Rectal smooth muscle tissue (tissue), 1 donor: Measurements from ENCODE around the gene EARS2.
"Not testable (repeated sequence)": the region's sequence is repeated elsewhere in the genome, so short reads cannot be mapped to it uniquely, and the experiment has no call there.

Experiments
- H3K27ac ChIP-seq: one replicate; pipeline ENCODE4 v1.7.0; 2013; ENCODE audit warnings: low read depth, low read length, inconsistent platforms
- H3K27me3 ChIP-seq: one replicate; pipeline ENCODE4 v1.7.0; 2013; ENCODE audit warnings: low read length; ENCODE audit not compliant: control insufficient read depth, insufficient read depth
- H3K36me3 ChIP-seq: one replicate; pipeline ENCODE4 v1.7.0; 2013; ENCODE audit warnings: low read length; ENCODE audit not compliant: control insufficient read depth, insufficient read depth
- H3K4me1 ChIP-seq: one replicate; pipeline ENCODE4 v1.7.0; 2013; ENCODE audit warnings: low read length; ENCODE audit not compliant: control insufficient read depth, insufficient read depth
- H3K4me3 ChIP-seq: one replicate; pipeline ENCODE4 v1.7.0; 2013; ENCODE audit warnings: low read length
- H3K9ac ChIP-seq: one replicate; pipeline ENCODE4 v1.7.0; 2013; ENCODE audit warnings: low read length

Gene EARS2

GRCh38 chr16:23519282-23519681, 37.9 kb downstream of the EARS2 start:
- no peak overlapping the region for H3K4me3 ChIP-seq
- no peak overlapping the region for H3K27ac ChIP-seq
- no peaks in the 10 kb centered on the region for H3K4me1 ChIP-seq
- no peaks in the 10 kb centered on the region for H3K27me3 ChIP-seq
- H3K9ac ChIP-seq: no peak overlapping the region
- H3K36me3 ChIP-seq: peaks cover 11% of the 10 kb centered on the region

DNA sequence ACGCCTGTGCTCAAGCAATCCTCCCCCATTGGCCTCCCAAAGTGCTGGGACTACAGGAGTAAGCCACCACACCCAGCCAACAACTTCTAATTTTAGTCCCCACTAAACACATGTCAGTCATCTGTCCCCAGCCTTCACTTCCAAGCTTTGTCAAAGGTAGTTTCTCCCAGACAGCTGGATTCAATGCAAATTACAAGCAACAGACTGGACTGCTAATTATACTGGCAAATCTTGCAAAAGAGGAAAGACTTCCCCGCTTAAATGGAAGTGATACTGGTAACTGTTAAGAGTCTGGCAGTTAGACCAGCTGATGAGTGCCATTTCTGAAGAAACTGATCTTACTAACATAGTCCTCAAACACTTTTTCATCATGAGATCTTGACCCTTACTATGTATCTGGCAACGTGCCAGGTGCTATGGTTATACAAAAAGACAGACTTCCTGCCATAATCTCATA, 38.7 kb downstream of the EARS2 start:
- H3K36me3 ChIP-seq: peaks cover 9% of the 10 kb centered on the region
- no peak overlapping the region for H3K9ac ChIP-seq
- H3K4me3 ChIP-seq: no peak overlapping the region
- no peak overlapping the region for H3K27ac ChIP-seq
- H3K4me1 ChIP-seq: no peaks in the 10 kb centered on the region
- H3K27me3 ChIP-seq: no peaks in the 10 kb centered on the region

GRCh38 chr16:23516366-23517137, 40.6 kb downstream of the EARS2 start:
- Histone ChIP-seq H3K4me1 (no peaks in the 10 kb centered on the region), H3K4me3 (no peak overlapping the region), H3K9ac (no peak overlapping the region), H3K36me3 (no peaks in the 10 kb centered on the region), H3K27ac (no peak overlapping the region), H3K27me3 (no peaks in the 10 kb centered on the region)

DNA sequence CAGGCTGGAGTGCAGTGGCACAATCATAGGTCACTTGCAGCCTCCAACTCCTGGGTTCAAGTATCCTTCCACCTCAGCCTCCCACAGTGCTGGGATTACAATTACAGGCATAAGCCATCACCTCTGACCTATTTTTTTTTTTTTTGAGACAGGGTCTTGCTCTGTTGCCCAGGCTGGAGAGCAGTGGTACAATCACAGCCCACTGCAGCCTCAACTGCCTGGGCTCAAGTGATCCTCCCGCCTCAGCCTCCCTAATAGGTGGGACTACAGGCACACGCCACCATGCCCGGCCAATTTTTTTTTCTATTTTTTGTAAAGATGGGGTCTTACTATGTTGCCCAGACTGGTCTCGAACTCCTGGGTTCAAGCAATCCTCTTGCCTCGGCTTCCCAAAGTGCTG, 41.3 kb downstream of the EARS2 start:
- no peak overlapping the region for H3K4me3 ChIP-seq
- H3K27ac ChIP-seq: no peak overlapping the region
- H3K9ac ChIP-seq: no peak overlapping the region
- no peaks in the 10 kb centered on the region for H3K4me1 ChIP-seq
- no peaks in the 10 kb centered on the region for H3K36me3 ChIP-seq
- H3K27me3 ChIP-seq: no peaks in the 10 kb centered on the region

DNA sequence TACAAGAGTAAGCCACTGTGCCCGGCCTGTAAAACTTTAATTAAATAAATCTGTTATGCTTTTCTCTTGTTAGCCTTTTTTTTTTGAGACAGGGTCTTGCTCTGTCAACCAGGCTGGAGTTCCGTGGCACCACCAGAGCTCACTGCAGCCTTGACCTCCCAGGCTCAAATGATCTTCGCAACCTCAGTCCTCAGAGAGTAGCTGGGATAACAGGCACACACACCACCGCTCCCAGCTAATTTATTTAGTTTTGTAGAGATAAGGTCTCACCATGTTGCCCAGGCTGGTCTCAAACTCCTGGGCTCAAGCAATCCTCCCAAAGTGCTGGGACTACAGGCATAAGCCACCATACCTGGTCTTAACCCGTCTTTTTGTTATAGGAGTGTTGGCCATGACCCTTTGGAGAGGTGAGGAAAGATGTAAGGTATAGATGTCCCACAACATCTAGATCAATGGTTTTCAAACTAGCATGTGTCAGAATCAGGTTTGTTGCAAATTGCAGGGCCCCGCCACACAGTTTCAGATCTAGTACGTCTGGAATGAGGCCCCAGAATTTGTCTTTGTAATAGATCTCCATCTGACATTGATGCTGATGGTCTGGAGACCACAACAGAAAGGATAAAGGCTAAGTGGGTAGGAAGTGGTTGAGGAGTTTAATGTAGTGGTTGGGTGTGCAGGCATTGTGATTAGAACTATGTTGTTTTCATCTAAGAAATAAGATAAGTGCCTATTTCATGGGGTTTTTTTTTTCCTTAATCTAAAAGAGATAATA, 42.6 kb downstream of the EARS2 start:
- H3K27me3 ChIP-seq: no peaks in the 10 kb centered on the region

DNA sequence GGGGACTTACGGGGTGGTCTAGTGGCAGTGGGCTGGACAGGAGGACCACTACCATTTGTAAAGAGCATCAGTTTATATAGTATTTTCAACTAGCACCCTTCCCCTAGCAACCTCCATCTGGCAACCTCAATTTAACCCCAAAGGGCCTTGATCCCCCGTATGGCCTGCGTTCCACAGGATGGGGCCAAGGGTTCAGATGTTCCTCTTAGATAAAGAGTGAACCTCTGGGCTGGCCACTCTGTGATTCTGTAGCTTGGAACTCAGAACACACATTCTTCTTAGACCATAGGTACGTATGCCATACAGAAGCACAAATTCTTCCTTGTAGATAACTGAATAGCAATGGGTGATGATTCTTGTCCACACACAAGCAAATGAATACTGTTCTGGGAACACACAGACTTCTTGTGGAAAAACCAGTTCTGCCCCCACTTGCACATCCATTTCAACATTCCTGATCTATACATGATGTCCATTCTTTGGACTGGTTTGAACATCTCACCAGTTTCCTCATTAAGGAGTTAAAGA, 44.9 kb downstream of the EARS2 start:
- no peaks in the 10 kb centered on the region for H3K36me3 ChIP-seq
- no peak overlapping the region for H3K9ac ChIP-seq
- no peaks in the 10 kb centered on the region for H3K27me3 ChIP-seq
- H3K4me1 ChIP-seq: no peaks in the 10 kb centered on the region
- no peak overlapping the region for H3K4me3 ChIP-seq
- H3K27ac ChIP-seq: no peak overlapping the region

More for the DNA sequence above, 42.6 kb downstream of the EARS2 start:
- no peak overlapping the region for H3K27ac ChIP-seq
- H3K4me3 ChIP-seq: no peak overlapping the region
- no peaks in the 10 kb centered on the region for H3K36me3 ChIP-seq
- no peaks in the 10 kb centered on the region for H3K4me1 ChIP-seq
- H3K9ac ChIP-seq: no peak overlapping the region

DNA sequence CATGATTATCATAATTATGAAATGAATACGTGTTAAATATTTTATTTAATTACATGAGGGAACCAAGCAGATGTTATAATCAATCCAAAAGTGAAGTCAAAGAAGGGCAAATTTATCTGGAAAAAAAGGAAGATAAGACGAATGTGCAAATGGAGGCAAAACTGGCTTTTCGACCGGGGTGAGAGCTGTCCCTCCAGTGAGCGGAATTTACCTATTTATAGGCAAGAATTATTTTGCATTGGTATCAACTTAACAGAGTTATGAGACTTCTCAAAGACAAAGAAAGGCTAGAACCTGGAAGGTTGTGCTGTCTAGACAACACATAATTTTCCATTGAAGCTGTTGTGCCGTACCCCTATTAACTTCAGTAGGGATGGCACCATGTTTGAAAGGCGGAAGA, 45.4 kb downstream of the EARS2 start:
- H3K27me3 ChIP-seq: no peaks in the 10 kb centered on the region
- H3K27ac ChIP-seq: no peak overlapping the region
- no peaks in the 10 kb centered on the region for H3K4me1 ChIP-seq
- no peaks in the 10 kb centered on the region for H3K36me3 ChIP-seq
- H3K9ac ChIP-seq: no peak overlapping the region
- H3K4me3 ChIP-seq: no peak overlapping the region

DNA sequence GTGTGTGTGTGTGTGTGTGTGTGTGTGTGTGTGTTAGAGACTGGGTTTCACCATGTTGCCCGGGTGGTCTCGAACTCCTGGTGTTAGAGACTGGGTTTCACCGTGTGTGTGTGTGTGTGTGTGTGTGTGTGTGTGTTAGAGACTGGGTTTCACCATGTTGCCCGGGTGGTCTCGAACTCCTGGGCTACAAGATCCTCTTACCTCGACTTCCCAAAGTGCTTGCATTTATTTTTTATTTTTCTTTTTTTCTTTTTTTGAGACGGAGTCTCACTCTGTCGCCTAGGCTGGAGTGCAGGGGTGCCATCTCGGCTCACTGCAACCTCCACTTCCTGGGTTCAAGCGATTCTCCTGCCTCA, 46.3 kb downstream of the EARS2 start:
- H3K36me3 ChIP-seq, H3K27ac ChIP-seq, H3K4me1 ChIP-seq, H3K9ac ChIP-seq, H3K27me3 ChIP-seq: not testable (repeated sequence)
- peak overlapping the region; percentile 80 for H3K4me3 ChIP-seq

DNA sequence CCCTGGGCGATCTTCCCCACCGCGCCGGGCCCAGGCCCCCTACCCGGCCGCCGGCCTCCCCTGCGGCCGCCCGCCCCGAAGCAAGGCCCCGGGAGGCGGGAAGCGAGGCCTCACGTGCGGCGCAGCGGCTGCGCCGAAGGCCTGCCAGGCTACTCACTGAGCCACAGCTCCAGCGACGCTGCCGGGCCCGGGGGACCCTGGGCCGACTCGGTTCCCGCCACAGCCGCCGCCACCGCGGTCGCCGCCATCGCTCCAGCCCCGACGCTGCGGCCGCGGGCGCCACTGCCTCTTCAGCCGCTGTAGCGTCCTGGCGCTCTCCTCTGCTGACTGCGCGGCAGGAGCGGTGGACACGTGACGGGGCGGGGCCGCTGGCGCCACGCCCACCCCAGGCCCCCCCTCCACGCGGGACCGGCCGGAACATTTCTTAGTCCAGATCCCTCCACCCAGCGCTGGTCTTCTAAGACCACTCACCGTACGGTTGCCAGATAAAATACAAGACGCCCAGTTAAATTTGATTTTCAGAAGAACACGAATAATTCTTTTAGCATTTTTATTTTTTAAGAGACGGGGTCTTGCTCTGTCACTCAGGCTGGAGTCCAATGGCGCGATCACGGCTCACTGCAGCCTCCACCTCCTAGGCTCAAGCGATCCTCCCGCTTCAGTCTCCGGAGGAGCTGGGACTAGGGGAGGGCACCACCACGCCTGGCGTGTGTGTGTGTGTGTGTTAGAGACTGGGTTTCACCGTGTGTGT, 46.8 kb downstream of the EARS2 start, which contains the start of gene GGA2:
GGA2 (minus strand) TSS at position 331 of the 751 bp plus-strand sequence; CDS start at position 248, 83 bp downstream.
- Histone ChIP-seq H3K27me3 (no peaks in the 10 kb centered on the region), H3K9ac (peak within 1 kb of the TSS; percentile 57), H3K4me3 (peak within 1 kb of the TSS; percentile 80), H3K36me3 (no peaks in the 10 kb centered on the region), H3K27ac (peak within 1 kb of the TSS; percentile 72), H3K4me1 (no peaks in the 10 kb centered on the region)

- no peaks in the 10 kb centered on the region for H3K27me3 ChIP-seq
- H3K4me1 ChIP-seq: no peaks in the 10 kb centered on the region
- H3K36me3 ChIP-seq: no peaks in the 10 kb centered on the region
- peak overlapping the region; percentile 80 for H3K4me3 ChIP-seq
- H3K27ac ChIP-seq: peak overlapping the region; percentile 72
- peak overlapping the region; percentile 57 for H3K9ac ChIP-seq
Observed at GRCh38 chr16:23509782-23510163, 47.4 kb downstream of the EARS2 start.

DNA sequence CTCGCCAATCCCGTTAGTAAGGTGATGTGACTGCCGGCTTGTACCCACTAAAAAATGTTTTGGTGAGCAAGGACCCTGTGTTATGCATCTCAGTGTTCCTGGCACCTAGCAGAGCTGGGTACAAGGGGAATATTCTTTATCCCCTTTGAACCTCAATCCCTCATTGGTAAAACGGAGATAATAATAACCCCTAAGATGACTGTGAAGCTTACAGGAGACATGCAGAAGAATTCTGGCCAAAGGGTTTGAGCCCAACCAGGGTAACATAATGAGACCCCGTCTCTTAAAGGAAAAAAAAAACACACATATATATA, 47.8 kb downstream of the EARS2 start:
- Histone ChIP-seq H3K9ac (peak overlapping the region; percentile 25), H3K27ac (no peak overlapping the region), H3K27me3 (no peaks in the 10 kb centered on the region), H3K4me3 (peak overlapping the region; percentile 80), H3K4me1 (no peaks in the 10 kb centered on the region), H3K36me3 (no peaks in the 10 kb centered on the region)
